Activated naive CD4-positive, alpha-beta T cell (primary cell): ENCODE measurements around the gene GOLGA6D.
"Not testable (repeated sequence)": the region's sequence is repeated elsewhere in the genome, so short reads cannot be mapped to it uniquely, and the experiment has no call there.

Experiments used
- DNase-seq, 4 experiments: peaks; one replicate each; lab custom pipeline; 2025; lab: John Stamatoyannopoulos, UW

The GOLGA6D gene

GRCh38 chr15:75282572-75282971 lies at the start of gene GOLGA6D:
Gene GOLGA6D, plus strand, starts transcription at chr15:75282835. Its CDS starts 41 bp downstream, at chr15:75282876.
- DNase-seq: not testable (repeated sequence)

DNA sequence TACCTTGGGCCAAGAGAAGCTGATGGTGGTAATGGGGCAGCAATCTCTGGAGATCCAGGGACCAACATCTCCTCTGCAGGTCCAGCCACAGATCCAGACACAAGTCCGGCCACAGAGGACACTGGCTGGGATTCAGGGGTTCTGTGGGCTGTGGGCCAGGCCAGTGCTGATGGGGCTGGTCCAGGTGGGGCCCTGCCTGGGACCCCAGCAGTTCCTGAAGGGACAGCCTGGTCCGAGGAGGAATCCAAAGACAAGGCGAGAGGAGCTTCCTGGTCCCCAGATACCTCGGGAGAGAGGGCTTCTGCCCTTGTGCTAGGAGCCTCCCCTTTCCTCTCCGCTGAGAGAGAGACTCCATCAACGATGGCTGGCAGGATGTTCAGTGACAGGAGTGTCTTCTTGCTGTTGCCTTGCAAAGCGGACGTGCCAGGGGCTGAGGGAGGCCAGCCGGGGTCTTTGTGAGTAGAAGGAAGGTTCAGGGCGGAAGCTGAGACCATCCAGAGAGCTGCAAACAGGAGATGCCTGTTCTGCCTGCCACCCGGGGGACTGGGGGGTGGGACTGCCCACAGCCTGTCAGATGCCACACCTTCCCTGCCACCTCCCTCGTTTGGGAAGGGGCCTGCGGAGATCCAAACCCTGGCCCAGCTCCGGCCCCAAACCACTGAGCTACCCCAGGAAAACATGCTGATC lies 49.0 kb upstream of the GOLGA6D start:
- DNase-seq: no peak

- DNase-seq: no peak
Observed at GRCh38 chr15:75234191-75234810, 48.3 kb upstream of the GOLGA6D start.

GRCh38 chr15:75235051-75235673 lies 47.5 kb upstream of the GOLGA6D start:
- DNase-seq: no peak

- no peak for DNase-seq
Observed at GRCh38 chr15:75235760-75236729, 46.6 kb upstream of the GOLGA6D start.

- no peak for DNase-seq
Observed at GRCh38 chr15:75237316-75237982, 45.2 kb upstream of the GOLGA6D start.

- no peak for DNase-seq
Observed at GRCh38 chr15:75238150-75238549, 44.5 kb upstream of the GOLGA6D start.

DNA sequence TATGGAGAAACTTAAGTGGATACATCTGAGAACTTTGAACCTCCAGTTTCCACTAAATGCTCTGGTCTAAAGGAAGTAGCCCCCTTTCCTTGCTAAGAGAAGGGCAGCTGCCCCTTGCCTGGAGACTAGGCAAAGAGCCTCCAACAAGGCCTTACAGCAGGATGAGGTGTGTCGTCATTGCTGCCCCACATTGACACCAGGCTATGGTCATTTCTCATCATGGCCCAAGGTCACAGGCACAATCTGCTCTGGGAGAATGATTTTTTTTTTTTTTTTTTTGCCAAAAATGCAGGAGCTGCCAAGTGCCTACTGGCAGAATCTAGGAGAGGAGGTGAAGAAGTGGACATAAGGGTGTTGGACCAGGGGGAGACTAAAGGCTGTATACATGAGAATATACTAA lies 36.9 kb upstream of the GOLGA6D start:
- DNase-seq: not testable (repeated sequence)

DNA sequence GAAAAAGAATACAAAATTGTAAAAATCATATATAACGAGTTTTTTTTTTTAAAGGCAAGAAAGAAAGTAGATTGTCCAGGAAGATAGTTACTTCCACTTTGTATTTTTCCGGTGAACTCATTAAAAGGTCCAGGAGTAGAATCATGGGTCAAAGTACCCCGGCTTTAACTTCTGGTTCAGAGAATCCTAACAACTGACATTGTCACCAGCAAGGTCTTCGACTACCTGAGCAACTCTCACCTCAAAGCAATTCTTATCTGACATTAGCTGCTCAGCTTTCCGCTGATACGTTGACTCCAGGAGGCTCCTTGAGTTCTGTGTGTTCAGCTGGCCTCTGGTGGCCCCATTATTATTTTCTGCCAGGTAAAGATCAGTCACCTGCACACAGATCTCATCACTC lies 33.6 kb upstream of the GOLGA6D start:
- DNase-seq: not testable (repeated sequence)

DNA sequence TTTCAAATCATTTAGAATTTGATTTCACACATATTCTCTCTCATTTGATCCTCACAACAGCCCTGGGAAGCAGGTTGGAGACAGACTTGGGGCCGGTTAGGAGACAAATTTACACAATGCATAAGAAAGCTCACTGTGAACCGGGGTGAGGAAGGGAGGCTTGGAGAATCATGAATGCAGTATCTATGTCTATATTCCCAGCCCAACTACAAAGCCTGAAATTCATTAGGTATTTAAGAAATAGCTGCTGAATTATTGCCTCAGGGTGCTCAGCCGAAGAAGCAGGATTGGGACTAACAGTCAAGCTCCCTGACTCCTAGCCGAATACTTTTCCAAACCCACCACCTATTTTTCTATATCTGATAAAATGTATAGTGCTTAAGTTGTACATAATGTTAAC lies 32.9 kb upstream of the GOLGA6D start:
- no peak for DNase-seq

GRCh38 chr15:75251343-75251742 lies 31.3 kb upstream of the GOLGA6D start:
- DNase-seq: not testable (repeated sequence)

DNA sequence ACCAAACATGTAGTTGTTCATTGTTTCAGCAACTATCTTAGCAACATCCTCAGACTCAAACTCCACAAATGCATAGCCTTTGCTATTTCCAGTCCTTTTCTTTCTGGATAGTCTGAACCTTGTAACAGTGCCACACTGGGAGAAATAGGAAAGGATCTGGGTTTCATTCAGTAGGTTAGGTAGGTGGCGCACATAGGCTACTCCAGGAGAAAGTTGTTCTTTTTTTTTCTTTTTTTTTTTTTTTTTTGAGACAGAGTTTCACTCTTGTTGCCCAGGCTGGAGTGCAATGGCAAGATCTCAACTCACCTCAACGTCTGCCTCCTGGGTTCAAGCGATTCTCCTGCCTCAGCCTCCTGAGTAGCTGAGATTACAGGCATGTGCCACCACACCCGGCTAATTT lies 30.4 kb upstream of the GOLGA6D start:
- DNase-seq: not testable (repeated sequence)

DNA sequence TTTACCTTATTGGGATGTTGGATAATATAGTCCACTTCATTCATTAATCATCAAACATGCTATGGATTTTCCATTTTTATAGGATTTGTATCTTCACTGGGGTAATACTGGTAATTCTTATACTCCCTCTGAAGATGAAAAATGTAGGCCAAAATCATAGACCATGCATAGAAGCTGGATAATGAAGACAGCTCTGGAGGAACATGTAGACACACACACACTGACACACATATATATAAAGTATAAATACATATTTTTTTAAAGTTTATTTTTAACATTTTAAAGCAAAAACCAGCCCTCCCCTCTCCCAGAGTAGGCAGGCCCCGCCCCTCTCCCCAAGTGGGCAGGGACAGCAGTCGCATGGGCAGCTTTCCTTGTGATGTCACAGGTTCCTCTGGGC lies 24.6 kb upstream of the GOLGA6D start, which contains the start of gene GOLGA6C:
Gene GOLGA6C, plus strand, starts transcription at position 301 of the 400 bp plus-strand sequence. CDS start 265 bp downstream, outside the sequence.
- not testable (repeated sequence) for DNase-seq

DNA sequence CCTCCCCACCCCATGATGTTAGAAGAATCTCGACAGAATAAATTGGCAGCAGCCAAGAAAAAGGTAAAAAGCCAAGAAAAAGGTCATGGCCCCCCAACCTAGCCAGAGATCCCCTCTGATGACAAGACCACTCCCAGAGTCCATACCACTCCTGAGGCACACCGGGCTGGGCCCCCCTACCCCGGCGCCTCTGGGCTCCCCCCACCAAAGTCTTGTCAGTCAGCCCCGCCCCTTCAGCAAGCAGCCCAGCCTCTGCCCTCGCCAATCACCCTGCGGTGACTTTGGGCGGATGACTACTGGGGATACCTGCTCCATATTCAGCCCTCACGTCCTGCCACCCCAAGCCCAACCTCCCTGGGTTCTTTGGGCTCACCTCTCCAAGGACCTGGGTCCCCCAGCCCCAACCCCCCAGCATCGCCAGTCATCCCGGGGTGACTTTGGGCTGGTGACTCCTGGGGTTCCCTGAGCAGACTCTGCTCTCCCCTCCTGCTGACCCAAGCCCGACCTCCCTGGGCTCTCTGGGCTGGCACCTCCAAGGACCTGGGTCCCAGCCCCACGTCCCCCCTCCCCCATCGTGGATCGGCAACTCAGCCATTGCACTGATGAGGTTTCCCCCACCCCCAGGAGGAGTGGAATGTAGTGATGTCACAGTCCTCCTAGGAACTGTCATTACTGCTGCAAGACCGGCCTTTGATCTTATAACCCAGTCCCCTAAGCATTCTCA lies 23.9 kb upstream of the GOLGA6D start:
- not testable (repeated sequence) for DNase-seq

- not testable (repeated sequence) for DNase-seq
Observed at GRCh38 chr15:75259873-75260272, 22.8 kb upstream of the GOLGA6D start.

DNA sequence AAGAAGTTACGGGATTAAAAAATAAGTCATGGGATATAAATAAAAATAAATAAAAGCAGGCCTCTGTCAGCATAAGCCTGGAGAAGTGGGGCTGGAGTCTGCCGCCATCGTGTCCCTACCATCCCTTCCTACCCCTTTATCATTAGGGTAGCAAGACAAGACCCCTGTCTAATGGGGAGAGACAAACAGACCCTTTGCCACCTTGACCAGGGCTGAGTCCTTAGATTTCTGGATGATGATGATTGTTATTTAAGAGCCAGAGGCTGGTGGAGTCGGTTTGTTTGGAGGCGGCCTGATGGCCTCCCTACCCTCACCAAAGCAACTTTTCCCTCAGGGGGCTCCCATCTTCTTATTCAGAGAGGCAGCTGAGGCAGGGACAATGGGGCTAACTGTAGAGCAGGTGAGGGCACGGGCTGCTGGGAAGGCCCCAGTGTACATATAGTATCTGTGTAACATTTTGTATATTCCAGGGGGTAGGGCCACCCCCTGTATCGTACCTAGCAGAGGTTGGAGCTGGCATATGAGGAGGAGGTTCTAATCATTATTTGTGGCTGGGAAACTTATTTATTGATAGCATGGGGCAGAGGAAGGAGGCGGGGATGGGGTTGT lies 8.8 kb upstream of the GOLGA6D start:
- not testable (repeated sequence) for DNase-seq

DNA sequence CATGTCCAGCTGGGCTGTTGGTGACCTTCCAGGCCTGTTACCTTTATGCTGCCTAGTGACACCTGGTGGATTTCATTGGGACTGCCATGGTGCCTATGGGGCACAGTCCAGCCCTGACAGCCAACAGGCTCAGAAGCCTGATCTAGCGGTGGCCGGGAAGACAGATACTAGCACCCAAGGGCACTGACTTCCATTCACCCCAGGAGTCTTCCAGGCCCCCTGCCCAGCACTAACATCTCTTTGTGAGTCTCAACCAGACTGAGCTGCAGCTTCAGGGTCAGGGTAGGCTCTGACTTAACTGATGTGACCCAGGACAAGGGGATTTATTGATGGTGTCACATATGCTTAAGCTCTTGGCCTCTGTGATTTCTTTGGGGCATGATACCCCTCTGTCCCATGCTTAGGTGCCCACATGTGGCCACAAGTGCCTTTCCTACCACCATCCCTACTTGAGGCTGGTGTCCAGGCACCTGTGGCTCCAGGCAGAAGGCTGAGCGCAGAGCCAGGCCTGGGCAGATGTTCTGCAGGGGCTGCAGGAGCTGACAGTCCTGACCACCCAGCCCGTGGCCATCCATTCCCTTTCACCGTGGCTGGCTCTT lies 8.0 kb upstream of the GOLGA6D start:
- DNase-seq: not testable (repeated sequence)

DNA sequence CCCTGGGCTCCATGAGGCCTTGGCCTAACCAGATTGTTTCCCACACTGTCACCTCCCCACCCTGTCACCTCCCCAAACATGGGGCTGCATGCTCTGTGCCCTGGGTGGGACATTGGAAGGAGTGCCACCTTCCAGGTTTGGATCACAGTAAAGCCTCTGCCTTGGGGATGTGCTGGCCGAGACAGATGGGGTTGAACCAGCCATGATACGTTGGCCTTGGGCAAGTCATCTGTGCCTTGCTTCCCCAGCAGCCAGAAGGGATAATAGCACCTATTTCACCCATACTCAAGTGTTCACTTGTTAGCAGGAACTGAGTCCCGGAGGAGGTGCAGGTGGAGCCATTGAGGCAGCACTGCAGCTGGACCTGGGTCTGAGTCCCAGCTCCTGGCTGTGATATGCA lies 7.0 kb upstream of the GOLGA6D start:
- DNase-seq: not testable (repeated sequence)

DNA sequence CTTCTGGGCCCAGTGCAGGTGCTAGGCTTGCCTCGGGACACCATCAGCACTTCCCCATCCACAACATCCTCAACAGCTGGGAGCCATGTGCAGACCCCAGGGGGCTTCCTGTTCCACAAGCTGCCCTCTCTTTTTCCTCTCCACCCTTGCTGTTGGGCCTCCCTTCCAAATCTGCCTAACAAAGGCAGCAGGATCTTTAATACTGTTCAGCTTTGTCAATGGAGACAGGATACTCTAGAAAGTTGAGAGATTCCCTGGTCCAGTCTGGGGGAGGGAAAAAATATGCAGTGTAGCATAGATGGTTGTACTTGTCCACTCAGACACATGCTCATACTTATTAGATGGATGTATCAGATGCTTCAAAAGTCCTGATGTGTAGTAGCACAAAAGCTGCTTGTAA lies 4.1 kb upstream of the GOLGA6D start:
- DNase-seq: not testable (repeated sequence)

DNA sequence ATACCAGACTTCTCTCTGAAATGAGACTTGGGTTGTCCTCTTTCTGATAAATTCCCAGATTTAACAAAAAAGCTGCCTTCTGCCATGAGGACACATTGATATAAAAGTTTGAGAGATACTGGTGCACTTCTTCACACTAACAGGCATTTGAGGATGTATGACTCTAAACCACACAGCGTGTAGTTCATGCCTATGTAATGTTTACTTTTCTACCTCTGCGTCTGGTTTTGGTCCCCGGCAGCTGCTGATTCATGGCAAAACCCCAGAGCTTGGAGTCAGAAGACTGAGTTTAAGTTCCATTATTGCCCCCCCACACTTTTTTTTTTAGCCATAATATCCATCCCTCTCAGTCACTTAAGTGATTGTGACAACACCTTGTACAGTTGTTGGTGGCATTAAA lies 1.5 kb downstream of the GOLGA6D start:
- not testable (repeated sequence) for DNase-seq
